Left lung (tissue), 10 donors: ENCODE results near the gene SI. TPM values are rescaled to one million over a fixed set of nuclear protein-coding genes. Genes with fewer than 3 reads are reported as not detected.
"Not testable (repeated sequence)": the region's sequence is repeated elsewhere in the genome, so short reads cannot be mapped to it uniquely, and the experiment has no call there.

ENCODE experiments used
- ATAC-seq: fragments of 200-7000 bp; cut with Tn5 transposase; one replicate; pipeline ENCODE4 v1.9.1; 2020; ENCODE audit warnings: moderate library complexity
- DNase-seq, 4 donors: peaks; one replicate each; pipeline ENCODE4 v3.0.0-alpha.2; 2013 to 2020
- H3K27ac ChIP-seq, 2 donors: fragments of 200-600 bp; sonication (generic) in 1 of 2; one replicate each; pipeline versions ENCODE4 v1.5.0 to v1.8.0; 2020 to 2021
- H3K27me3 ChIP-seq, 2 donors: fragments of 200-600 bp; sonication (generic) in 1 of 2; one replicate each; pipeline versions ENCODE4 v1.5.0 to v1.8.0; 2020 to 2021
- H3K36me3 ChIP-seq, 2 donors: fragments of 200-600 bp; sonication (generic) in 1 of 2; one replicate each; pipeline versions ENCODE4 v1.5.0 to v1.8.0; 2020 to 2021
- H3K4me1 ChIP-seq, 2 donors: fragments of 200-600 bp; one replicate each; pipeline ENCODE4 v1.8.0; 2021
- H3K4me3 ChIP-seq, 2 donors: fragments of 200-600 bp; sonication (generic) in 1 of 2; one replicate each; pipeline versions ENCODE4 v1.5.0 to v1.8.0; 2020 to 2021; ENCODE audit warnings: mild to moderate bottlenecking in 1 of 2
- H3K9me3 ChIP-seq, 2 donors: fragments of 200-600 bp; sonication (generic) in 1 of 2; one replicate each; pipeline versions ENCODE4 v1.5.0 to v1.8.0; 2020 to 2021
- intact Hi-C, 2 donors: fragments of 100-400 bp; cut with DNase I; formaldehyde crosslinking; loops; one replicate each; pipeline versions ENCODE4 v1.11.2 to v1.14.2; 2022
- polyA plus RNA-seq, 6 donors: library from polyadenylated mRNA; unstranded; fragments of 120-200 nt; gene quantifications; one replicate each; pipeline ENCODE4 v1.2.1, GENCODE V29; 2013; ENCODE audit not compliant: insufficient read length in 6 of 6
- total RNA-seq, 2 donors: library from RNA; stranded (reverse); fragmentation: NEBNext Ultra II Directional; extraction: Animal tissue kit (Norgen Biotek cat#: 25700); gene quantifications; one replicate each; pipeline ENCODE4 v1.2.1, GENCODE V29; 2021
- TF ChIP-seq, protein P1 (sequence below), 2 donors: fragments of 200-600 bp; sonication (generic) in 1 of 2; IDR thresholded peaks; one replicate each; pipeline versions ENCODE4 v1.5.0 to v1.8.0; 2021; ENCODE audit warnings: antibody characterized with exemption in 2 of 2
- donor health status: DM: no; HTN: yes; CAD: no.
- donor health status: DM: no; HTN: no; CAD: no.

SI gene
- total and polyA plus RNA-seq, 8 donors, result not detected

- no peak for DNase-seq
- no peaks in the 10 kb centered on the region for H3K36me3 ChIP-seq
- intact Hi-C loops, result no loop called here
- H3K9me3 ChIP-seq, result no peaks in the 10 kb centered on the region
- no peaks in the 10 kb centered on the region for H3K4me1 ChIP-seq
- no peak overlapping the region for H3K27ac ChIP-seq
- H3K27me3 ChIP-seq, result no peaks in the 10 kb centered on the region
- no peak overlapping the region for H3K4me3 ChIP-seq
- TF ChIP-seq, protein P1, sequence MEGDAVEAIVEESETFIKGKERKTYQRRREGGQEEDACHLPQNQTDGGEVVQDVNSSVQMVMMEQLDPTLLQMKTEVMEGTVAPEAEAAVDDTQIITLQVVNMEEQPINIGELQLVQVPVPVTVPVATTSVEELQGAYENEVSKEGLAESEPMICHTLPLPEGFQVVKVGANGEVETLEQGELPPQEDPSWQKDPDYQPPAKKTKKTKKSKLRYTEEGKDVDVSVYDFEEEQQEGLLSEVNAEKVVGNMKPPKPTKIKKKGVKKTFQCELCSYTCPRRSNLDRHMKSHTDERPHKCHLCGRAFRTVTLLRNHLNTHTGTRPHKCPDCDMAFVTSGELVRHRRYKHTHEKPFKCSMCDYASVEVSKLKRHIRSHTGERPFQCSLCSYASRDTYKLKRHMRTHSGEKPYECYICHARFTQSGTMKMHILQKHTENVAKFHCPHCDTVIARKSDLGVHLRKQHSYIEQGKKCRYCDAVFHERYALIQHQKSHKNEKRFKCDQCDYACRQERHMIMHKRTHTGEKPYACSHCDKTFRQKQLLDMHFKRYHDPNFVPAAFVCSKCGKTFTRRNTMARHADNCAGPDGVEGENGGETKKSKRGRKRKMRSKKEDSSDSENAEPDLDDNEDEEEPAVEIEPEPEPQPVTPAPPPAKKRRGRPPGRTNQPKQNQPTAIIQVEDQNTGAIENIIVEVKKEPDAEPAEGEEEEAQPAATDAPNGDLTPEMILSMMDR (IDR thresholded peaks at IDR 0.05), result no peak
- no peak for ATAC-seq
These were observed 66.7 kb downstream of the SI start for GRCh38 chr3:165011557-165011956.

- Histone ChIP-seq H3K27ac (no peak overlapping the region), H3K9me3 (no peaks in the 10 kb centered on the region), H3K4me3 (no peak overlapping the region), H3K27me3 (no peaks in the 10 kb centered on the region), H3K4me1 (no peaks in the 10 kb centered on the region), H3K36me3 (no peaks in the 10 kb centered on the region)
- DNase-seq (no peak), ATAC-seq (no peak)
- intact Hi-C loops, result no loop called here
- TF ChIP-seq, protein P1 (IDR thresholded peaks at IDR 0.05), result no peak
These were observed 93.3 kb downstream of the SI start for GRCh38 chr3:164984947-164985346.

GRCh38 chr3:164962610-164963009 lies 115.7 kb downstream of the SI start:
- no peak overlapping the region for H3K27ac ChIP-seq
- no peaks in the 10 kb centered on the region for H3K27me3 ChIP-seq
- no peaks in the 10 kb centered on the region for H3K4me1 ChIP-seq
- no peaks in the 10 kb centered on the region for H3K36me3 ChIP-seq
- TF ChIP-seq, protein P1 (IDR thresholded peaks at IDR 0.05), result no peak
- ATAC-seq (no peak), DNase-seq (no peak)
- H3K4me3 ChIP-seq, result no peak overlapping the region
- no peaks in the 10 kb centered on the region for H3K9me3 ChIP-seq
- intact Hi-C loops, result no loop called here

- intact Hi-C loops, result no loop called here
- Histone ChIP-seq H3K4me3 (no peak overlapping the region), H3K4me1 (no peaks in the 10 kb centered on the region), H3K36me3 (no peaks in the 10 kb centered on the region), H3K27me3 (no peaks in the 10 kb centered on the region), H3K27ac (no peak overlapping the region), H3K9me3 (no peaks in the 10 kb centered on the region)
- ATAC-seq (no peak), DNase-seq (no peak)
- TF ChIP-seq, protein P1 (IDR thresholded peaks at IDR 0.05), result no peak
These were observed 125.3 kb downstream of the SI start for GRCh38 chr3:164952966-164953365.

- H3K9me3 ChIP-seq, DNase-seq, H3K4me3 ChIP-seq, intact Hi-C loops, ATAC-seq, H3K27ac ChIP-seq, H3K4me1 ChIP-seq, H3K36me3 ChIP-seq, H3K27me3 ChIP-seq: not testable (repeated sequence)
These were observed 126.9 kb downstream of the SI start for GRCh38 chr3:164951403-164951802.

- peaks cover 0 to 15% of the 10 kb centered on the region in 2 donors for H3K9me3 ChIP-seq
- intact Hi-C loops, result no loop called here
- TF ChIP-seq, protein P1 (IDR thresholded peaks at IDR 0.05), result no peak
- ATAC-seq (no peak), DNase-seq (no peak)
- no peak overlapping the region for H3K4me3 ChIP-seq
- no peak overlapping the region for H3K27ac ChIP-seq
- H3K4me1 ChIP-seq, result no peaks in the 10 kb centered on the region
- H3K27me3 ChIP-seq, result no peaks in the 10 kb centered on the region
- no peaks in the 10 kb centered on the region for H3K36me3 ChIP-seq
These were observed 137.6 kb downstream of the SI start for GRCh38 chr3:164940745-164941144.
